Measurements from ENCODE around the gene UBA5. TPM values are rescaled to one million over a fixed set of nuclear protein-coding genes. Genes with fewer than 3 reads are reported as not detected.
"Not testable (repeated sequence)": the region's sequence is repeated elsewhere in the genome, so short reads cannot be mapped to it uniquely, and the experiment has no call there.

UBA5 gene
- total RNA-seq, 1 donor: 18.7 TPM

GRCh38 chr3:132641427-132641826, 18.7 kb upstream of the UBA5 start:
- not testable (repeated sequence) for H3K9me3 ChIP-seq (ENCODE audit: low read depth, low read length); H3K4me3 ChIP-seq (ENCODE audit: low read length); H3K4me1 ChIP-seq (ENCODE audit: insufficient read depth, low read length); H3K27me3 ChIP-seq (ENCODE audit: insufficient read depth, low read length)

GRCh38 chr3:132641837-132642538, 18.1 kb upstream of the UBA5 start:
- Histone ChIP-seq H3K4me3 (ENCODE audit: low read length) (no peak overlapping the region), H3K9me3 (ENCODE audit: low read depth, low read length) (no peaks in the 10 kb centered on the region), H3K4me1 (ENCODE audit: insufficient read depth, low read length) (no peaks in the 10 kb centered on the region), H3K27me3 (ENCODE audit: insufficient read depth, low read length) (no peaks in the 10 kb centered on the region)

GRCh38 chr3:132642539-132642847, 17.6 kb upstream of the UBA5 start:
- no peaks in the 10 kb centered on the region for H3K4me1 ChIP-seq (ENCODE audit: insufficient read depth, low read length)
- H3K9me3 ChIP-seq (ENCODE audit: low read depth, low read length): no peaks in the 10 kb centered on the region
- no peak overlapping the region for H3K4me3 ChIP-seq (ENCODE audit: low read length)
- no peaks in the 10 kb centered on the region for H3K27me3 ChIP-seq (ENCODE audit: insufficient read depth, low read length)

DNA sequence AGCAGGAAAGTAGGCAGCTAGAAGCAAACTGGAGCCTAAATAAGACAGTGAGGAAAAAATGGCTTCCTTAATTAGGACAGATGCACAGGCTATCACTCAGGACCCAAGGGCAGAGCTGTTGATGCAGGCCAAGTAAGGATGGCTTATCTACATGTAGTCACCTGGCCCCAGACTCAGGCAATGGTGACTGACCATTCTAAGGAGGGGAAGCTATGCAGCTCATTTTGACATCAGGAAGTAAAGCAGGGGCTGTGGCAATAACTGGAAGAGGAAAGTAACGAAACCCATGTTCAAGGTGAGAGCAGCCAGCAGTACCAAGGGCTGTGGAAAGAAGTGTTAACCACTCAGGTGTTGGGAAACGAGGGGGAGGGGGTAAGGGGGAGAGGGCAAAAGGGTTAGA, 16.8 kb upstream of the UBA5 start:
- Histone ChIP-seq H3K4me1 (ENCODE audit: insufficient read depth, low read length) (no peaks in the 10 kb centered on the region), H3K4me3 (ENCODE audit: low read length) (no peak overlapping the region), H3K9me3 (ENCODE audit: low read depth, low read length) (no peaks in the 10 kb centered on the region), H3K27me3 (ENCODE audit: insufficient read depth, low read length) (no peaks in the 10 kb centered on the region)

- Histone ChIP-seq H3K9me3 (ENCODE audit: low read depth, low read length) (no peaks in the 10 kb centered on the region), H3K27me3 (ENCODE audit: insufficient read depth, low read length) (no peaks in the 10 kb centered on the region), H3K4me3 (ENCODE audit: low read length) (no peak overlapping the region), H3K4me1 (ENCODE audit: insufficient read depth, low read length) (no peaks in the 10 kb centered on the region)
These were observed 15.1 kb upstream of the UBA5 start for GRCh38 chr3:132645058-132645457.

DNA sequence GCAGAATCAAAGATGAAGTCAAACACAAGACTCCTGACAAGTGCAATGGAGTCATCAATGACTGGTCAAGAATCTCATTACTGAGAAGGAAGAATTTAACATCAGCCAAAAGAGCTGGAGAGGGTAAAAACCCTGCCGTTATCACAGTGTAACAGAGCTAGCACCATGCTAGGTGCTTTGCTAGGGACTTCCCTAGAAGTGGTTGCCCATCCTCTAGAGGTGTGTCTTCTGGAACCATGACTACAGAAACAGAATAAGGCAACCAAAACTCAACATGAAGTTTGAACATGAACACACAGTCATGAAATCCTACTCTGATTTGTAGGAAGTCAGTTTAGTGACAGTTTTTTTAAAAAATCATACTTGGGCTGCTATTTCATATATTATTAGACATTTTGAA, 10.0 kb upstream of the UBA5 start:
- Histone ChIP-seq H3K4me1 (ENCODE audit: insufficient read depth, low read length) (no peaks in the 10 kb centered on the region), H3K9me3 (ENCODE audit: low read depth, low read length) (no peaks in the 10 kb centered on the region), H3K27me3 (ENCODE audit: insufficient read depth, low read length) (no peaks in the 10 kb centered on the region), H3K4me3 (ENCODE audit: low read length) (no peak overlapping the region)

DNA sequence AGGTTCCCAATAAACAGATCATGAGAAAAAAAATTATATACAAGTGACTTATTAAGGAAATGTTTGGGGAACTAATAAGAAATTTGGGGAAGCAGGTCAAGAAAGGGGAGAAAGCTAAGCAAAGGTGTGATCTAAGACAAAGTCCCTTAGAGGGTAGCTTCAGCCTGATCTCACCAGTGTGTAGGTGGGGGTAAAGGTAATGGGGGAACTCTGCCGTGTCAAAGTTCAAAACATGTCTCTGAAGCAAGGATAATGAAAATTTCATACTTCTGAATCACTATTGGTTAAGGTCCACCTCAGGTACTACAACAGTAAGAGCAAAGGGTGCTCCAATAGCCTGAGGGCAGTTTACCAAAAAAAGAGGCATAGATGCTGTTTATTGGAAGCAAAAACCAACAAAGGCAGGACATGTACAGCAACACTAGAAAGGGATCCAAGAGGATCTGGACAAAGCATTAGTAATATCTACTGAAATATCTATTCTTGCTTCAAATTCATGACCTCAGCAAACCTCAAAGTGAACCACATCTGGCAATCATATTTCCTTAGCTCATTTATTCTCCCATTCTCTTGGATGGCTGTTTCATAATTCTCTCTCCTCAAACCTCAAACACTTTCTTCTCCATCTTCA, 7.4 kb upstream of the UBA5 start:
- Histone ChIP-seq H3K4me1 (ENCODE audit: insufficient read depth, low read length) (no peaks in the 10 kb centered on the region), H3K27me3 (ENCODE audit: insufficient read depth, low read length) (no peaks in the 10 kb centered on the region), H3K9me3 (ENCODE audit: low read depth, low read length) (no peaks in the 10 kb centered on the region), H3K4me3 (ENCODE audit: low read length) (no peak overlapping the region)

- H3K4me1 ChIP-seq (ENCODE audit: insufficient read depth, low read length): peaks cover 5% of the 10 kb centered on the region
- H3K9me3 ChIP-seq (ENCODE audit: low read depth, low read length): no peaks in the 10 kb centered on the region
- no peak overlapping the region for H3K4me3 ChIP-seq (ENCODE audit: low read length)
These were observed 5.9 kb upstream of the UBA5 start for GRCh38 chr3:132654190-132654589.

GRCh38 chr3:132654721-132655120, 5.4 kb upstream of the UBA5 start:
- no peak overlapping the region for H3K4me3 ChIP-seq (ENCODE audit: low read length)
- no peaks in the 10 kb centered on the region for H3K27me3 ChIP-seq (ENCODE audit: insufficient read depth, low read length)
- H3K4me1 ChIP-seq (ENCODE audit: insufficient read depth, low read length): peaks cover 8% of the 10 kb centered on the region
- H3K9me3 ChIP-seq (ENCODE audit: low read depth, low read length): no peaks in the 10 kb centered on the region

More at GRCh38 chr3:132654190-132654589, 5.9 kb upstream of the UBA5 start:
- H3K27me3 ChIP-seq (ENCODE audit: insufficient read depth, low read length): no peaks in the 10 kb centered on the region

- H3K4me3 ChIP-seq (ENCODE audit: low read length): no peak overlapping the region
- H3K9me3 ChIP-seq (ENCODE audit: low read depth, low read length): no peaks in the 10 kb centered on the region
- no peaks in the 10 kb centered on the region for H3K27me3 ChIP-seq (ENCODE audit: insufficient read depth, low read length)
- peaks cover 8% of the 10 kb centered on the region for H3K4me1 ChIP-seq (ENCODE audit: insufficient read depth, low read length)
These were observed 4.7 kb upstream of the UBA5 start for GRCh38 chr3:132655471-132655870.

- Histone ChIP-seq H3K27me3 (ENCODE audit: insufficient read depth, low read length) (no peaks in the 10 kb centered on the region), H3K9me3 (ENCODE audit: low read depth, low read length) (no peaks in the 10 kb centered on the region), H3K4me3 (ENCODE audit: low read length) (no peak overlapping the region), H3K4me1 (ENCODE audit: insufficient read depth, low read length) (peaks cover 16% of the 10 kb centered on the region)
These were observed 2.0 kb upstream of the UBA5 start for GRCh38 chr3:132657869-132658747.

DNA sequence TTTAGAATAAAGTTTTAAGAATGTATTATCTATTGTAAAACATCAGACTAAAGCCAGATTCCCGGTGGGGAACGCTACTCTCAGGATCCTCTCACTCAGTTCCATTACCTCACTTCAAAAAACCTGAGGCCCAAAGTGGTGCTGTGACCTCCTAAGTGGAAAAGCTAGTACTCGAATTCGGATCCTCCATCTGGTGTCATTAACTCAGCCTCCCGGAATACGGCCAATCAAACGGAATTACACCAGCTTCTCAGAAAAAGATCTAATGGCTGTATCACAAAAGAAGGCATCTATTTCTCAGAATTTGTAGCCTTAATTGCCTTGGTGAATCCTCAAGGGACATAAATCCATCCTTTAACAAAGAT, 1.1 kb upstream of the UBA5 start:
- H3K4me1 ChIP-seq (ENCODE audit: insufficient read depth, low read length): peaks cover 16% of the 10 kb centered on the region
- H3K4me3 ChIP-seq (ENCODE audit: low read length): peak overlapping the region; percentile 79
- no peaks in the 10 kb centered on the region for H3K27me3 ChIP-seq (ENCODE audit: insufficient read depth, low read length)
- no peaks in the 10 kb centered on the region for H3K9me3 ChIP-seq (ENCODE audit: low read depth, low read length)

GRCh38 chr3:132659365-132660051, 621 bp upstream of the UBA5 start, which contains the start of gene ACAD11:
Gene ACAD11, minus strand, starts transcription at chr3:132659809. Its CDS starts 58 bp downstream, at chr3:132659751.
- Histone ChIP-seq H3K9me3 (ENCODE audit: low read depth, low read length) (no peaks in the 10 kb centered on the region), H3K4me1 (ENCODE audit: insufficient read depth, low read length) (peaks cover 16% of the 10 kb centered on the region), H3K27me3 (ENCODE audit: insufficient read depth, low read length) (no peaks in the 10 kb centered on the region), H3K4me3 (ENCODE audit: low read length) (peak within 1 kb of the TSS; percentile 79)

DNA sequence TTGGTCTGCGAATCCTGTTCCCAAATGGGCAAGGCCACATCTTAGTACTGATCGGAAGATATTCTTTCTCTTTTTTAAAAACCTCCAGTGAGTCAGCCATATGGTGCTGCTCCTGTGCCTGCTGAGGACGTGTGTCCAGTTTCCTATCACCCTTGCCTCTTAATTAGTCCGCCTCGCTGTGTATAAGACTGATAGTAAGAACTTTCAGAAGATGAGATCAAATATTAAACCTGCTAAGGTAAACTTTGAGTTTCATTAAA, 612 bp downstream of the UBA5 start:
- Histone ChIP-seq H3K4me1 (ENCODE audit: insufficient read depth, low read length) (peaks cover 16% of the 10 kb centered on the region), H3K9me3 (ENCODE audit: low read depth, low read length) (no peaks in the 10 kb centered on the region), H3K4me3 (ENCODE audit: low read length) (peak overlapping the region; percentile 79), H3K27me3 (ENCODE audit: insufficient read depth, low read length) (no peaks in the 10 kb centered on the region)

GRCh38 chr3:132661101-132661500, 972 bp downstream of the UBA5 start:
- Histone ChIP-seq H3K4me1 (ENCODE audit: insufficient read depth, low read length) (peaks cover 16% of the 10 kb centered on the region), H3K4me3 (ENCODE audit: low read length) (peak overlapping the region; percentile 79), H3K9me3 (ENCODE audit: low read depth, low read length) (no peaks in the 10 kb centered on the region), H3K27me3 (ENCODE audit: insufficient read depth, low read length) (no peaks in the 10 kb centered on the region)

Measured in mononuclear cell (primary cell).